Stimulated activated CD4-positive, alpha-beta T cell treated with anti-CD3 and anti-CD28 coated beads, TNF-alpha, amount 100 ng/mL, for 1 hour (primary cell): ENCODE data around the gene MLH1.
A peak's percentile ranks its signal among the peaks of the same experiment; 100 is the strongest.
"Not testable (repeated sequence)": the region's sequence is repeated elsewhere in the genome, so short reads cannot be mapped to it uniquely, and the experiment has no call there.

Experiments
- DNase-seq, 3 donors: peaks; one replicate each; pipeline ENCODE4 v3.0.0-alpha.2; 2020; ENCODE audit warnings: low read depth in 3 of 3, low spot score in 1 of 3

MLH1 gene

GRCh38 chr3:36993326-36994283 lies at the start of gene MLH1:
Gene MLH1, plus strand, starts transcription at chr3:36993518. Its CDS starts 30 bp downstream, at chr3:36993548.
- peak; percentile 86 to 98 (median 98) for DNase-seq

GRCh38 chr3:36943601-36944000 lies 49.7 kb upstream of the MLH1 start:
- DNase-seq: no peak

- DNase-seq: peak in 1 of 3 donors; percentile 20
These were observed 49.2 kb upstream of the MLH1 start for GRCh38 chr3:36944012-36944640.

GRCh38 chr3:36944641-36945270 lies 48.6 kb upstream of the MLH1 start, which contains the start of gene TRANK1:
Gene TRANK1, minus strand, starts transcription at chr3:36945054. Its CDS starts 245 bp downstream, at chr3:36944809.
- peak; percentile 62 to 66 (median 63) for DNase-seq

GRCh38 chr3:36945333-36945980 lies 47.9 kb upstream of the MLH1 start:
- no peak for DNase-seq

GRCh38 chr3:36947814-36948213 lies 45.5 kb upstream of the MLH1 start:
- DNase-seq: not testable (repeated sequence)

- DNase-seq: no peak
These were observed 38.7 kb upstream of the MLH1 start for GRCh38 chr3:36954452-36955134.

GRCh38 chr3:36956155-36956554 lies 37.2 kb upstream of the MLH1 start:
- DNase-seq: no peak

GRCh38 chr3:36957063-36957462 lies 36.3 kb upstream of the MLH1 start:
- no peak for DNase-seq

GRCh38 chr3:36957862-36958686 lies 35.2 kb upstream of the MLH1 start:
- no peak for DNase-seq

GRCh38 chr3:36959821-36960220 lies 33.5 kb upstream of the MLH1 start:
- no peak for DNase-seq

- DNase-seq: no peak
These were observed 32.8 kb upstream of the MLH1 start for GRCh38 chr3:36960502-36960901.

GRCh38 chr3:36963008-36963407 lies 30.3 kb upstream of the MLH1 start:
- DNase-seq: not testable (repeated sequence)

GRCh38 chr3:36964331-36964730 lies 29.0 kb upstream of the MLH1 start:
- no peak for DNase-seq

GRCh38 chr3:36964817-36965216 lies 28.5 kb upstream of the MLH1 start:
- DNase-seq: no peak

GRCh38 chr3:36965440-36965839 lies 27.9 kb upstream of the MLH1 start:
- DNase-seq: no peak

- no peak for DNase-seq
These were observed 24.2 kb upstream of the MLH1 start for GRCh38 chr3:36969085-36969484.

GRCh38 chr3:36969540-36970432 lies 23.5 kb upstream of the MLH1 start:
- no peak for DNase-seq

GRCh38 chr3:36972163-36972562 lies 21.2 kb upstream of the MLH1 start:
- no peak for DNase-seq
